GM21360 (cell line): Measurements from ENCODE around the gene ZNF627.
"Not testable (repeated sequence)": the region's sequence is repeated elsewhere in the genome, so short reads cannot be mapped to it uniquely, and the experiment has no call there.

Experiments used
- ATAC-seq: cut with Tn5 transposase; IDR thresholded peaks from one replicate; pipeline ENCODE4 v1.9.1; 2021; ENCODE audit warnings: mild to moderate bottlenecking, moderate library complexity; ENCODE audit not compliant: unreplicated experiment

ZNF627 gene

GRCh38 chr19:11620553-11620952 is 23.3 kb downstream of the ZNF627 start:
- ATAC-seq = no peak

GRCh38 chr19:11622401-11622800 is 25.1 kb downstream of the ZNF627 start:
- ATAC-seq = not testable (repeated sequence)

GRCh38 chr19:11624069-11624463 is 26.8 kb downstream of the ZNF627 start:
- ATAC-seq = no peak

- no peak for ATAC-seq
Measured at GRCh38 chr19:11626252-11626651, 29.0 kb downstream of the ZNF627 start.

- no peak for ATAC-seq
Measured at GRCh38 chr19:11633223-11633622, 35.9 kb downstream of the ZNF627 start.

GRCh38 chr19:11634018-11634662 is 36.9 kb downstream of the ZNF627 start:
- not testable (repeated sequence) for ATAC-seq

GRCh38 chr19:11639245-11639601 is 41.9 kb downstream of the ZNF627 start:
- ATAC-seq = no peak

GRCh38 chr19:11639602-11640471 is 42.6 kb downstream of the ZNF627 start:
- ATAC-seq = peak; percentile 88

GRCh38 chr19:11641244-11641643 is 44.0 kb downstream of the ZNF627 start:
- ATAC-seq = no peak

- no peak for ATAC-seq
Measured at GRCh38 chr19:11642902-11643301, 45.6 kb downstream of the ZNF627 start.

GRCh38 chr19:11649941-11650340 is 52.7 kb downstream of the ZNF627 start:
- ATAC-seq = no peak

- ATAC-seq = no peak
Measured at GRCh38 chr19:11651062-11651461, 53.8 kb downstream of the ZNF627 start.

GRCh38 chr19:11652056-11652455 is 54.8 kb downstream of the ZNF627 start:
- no peak for ATAC-seq

GRCh38 chr19:11652492-11652891 is 55.2 kb downstream of the ZNF627 start:
- no peak for ATAC-seq

- no peak for ATAC-seq
Measured at GRCh38 chr19:11656535-11656934, 59.3 kb downstream of the ZNF627 start.

- no peak for ATAC-seq
Measured at GRCh38 chr19:11657307-11657706, 60.0 kb downstream of the ZNF627 start.

GRCh38 chr19:11658970-11659369 is 61.7 kb downstream of the ZNF627 start:
- no peak for ATAC-seq

GRCh38 chr19:11659612-11660011 is 62.3 kb downstream of the ZNF627 start:
- ATAC-seq = no peak

GRCh38 chr19:11662278-11662677 is 65.0 kb downstream of the ZNF627 start:
- ATAC-seq = no peak

- no peak for ATAC-seq
Measured at GRCh38 chr19:11663181-11663591, 65.9 kb downstream of the ZNF627 start.
